ENCODE results near the gene FRMD5.
A peak's percentile ranks its signal among the peaks of the same experiment; 100 is the strongest.

The FRMD5 gene

GRCh38 chr15:43889042-43889441, 306.0 kb downstream of the FRMD5 start:
- TF ChIP-seq, protein P1, sequence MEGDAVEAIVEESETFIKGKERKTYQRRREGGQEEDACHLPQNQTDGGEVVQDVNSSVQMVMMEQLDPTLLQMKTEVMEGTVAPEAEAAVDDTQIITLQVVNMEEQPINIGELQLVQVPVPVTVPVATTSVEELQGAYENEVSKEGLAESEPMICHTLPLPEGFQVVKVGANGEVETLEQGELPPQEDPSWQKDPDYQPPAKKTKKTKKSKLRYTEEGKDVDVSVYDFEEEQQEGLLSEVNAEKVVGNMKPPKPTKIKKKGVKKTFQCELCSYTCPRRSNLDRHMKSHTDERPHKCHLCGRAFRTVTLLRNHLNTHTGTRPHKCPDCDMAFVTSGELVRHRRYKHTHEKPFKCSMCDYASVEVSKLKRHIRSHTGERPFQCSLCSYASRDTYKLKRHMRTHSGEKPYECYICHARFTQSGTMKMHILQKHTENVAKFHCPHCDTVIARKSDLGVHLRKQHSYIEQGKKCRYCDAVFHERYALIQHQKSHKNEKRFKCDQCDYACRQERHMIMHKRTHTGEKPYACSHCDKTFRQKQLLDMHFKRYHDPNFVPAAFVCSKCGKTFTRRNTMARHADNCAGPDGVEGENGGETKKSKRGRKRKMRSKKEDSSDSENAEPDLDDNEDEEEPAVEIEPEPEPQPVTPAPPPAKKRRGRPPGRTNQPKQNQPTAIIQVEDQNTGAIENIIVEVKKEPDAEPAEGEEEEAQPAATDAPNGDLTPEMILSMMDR (IDR thresholded peaks at IDR 0.05; ENCODE audit: low read length, missing control alignments), result no peak
- no peak overlapping the region for H3K4me3 ChIP-seq (replicated peaks; ENCODE audit: low read depth, low read length)
- DNase-seq (ENCODE audit: low read depth), result no peak

DNA sequence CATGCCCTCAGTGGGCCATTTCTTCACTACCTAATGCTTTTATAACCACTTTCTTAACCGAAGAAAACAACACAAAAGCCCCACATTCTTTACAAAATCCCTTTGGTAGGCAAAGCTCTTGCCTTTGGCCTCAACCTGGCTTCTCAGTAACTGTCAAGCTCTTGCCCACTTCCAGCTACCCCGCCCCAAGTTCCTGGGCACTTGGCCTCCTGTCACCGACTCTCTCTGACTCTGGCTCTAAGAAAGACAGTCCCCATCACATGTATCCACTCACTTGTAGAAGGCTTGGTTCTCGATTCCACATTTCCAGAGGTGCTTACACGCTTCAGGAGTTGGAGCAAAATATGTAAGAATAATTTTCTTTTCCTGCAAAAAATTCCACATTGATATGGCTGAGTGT, 307.2 kb downstream of the FRMD5 start:
- no peak for DNase-seq (ENCODE audit: low read depth)
- H3K4me3 ChIP-seq (replicated peaks; ENCODE audit: low read depth, low read length), result no peak overlapping the region
- TF ChIP-seq, protein P1 (IDR thresholded peaks at IDR 0.05; ENCODE audit: low read length, missing control alignments), result no peak

DNA sequence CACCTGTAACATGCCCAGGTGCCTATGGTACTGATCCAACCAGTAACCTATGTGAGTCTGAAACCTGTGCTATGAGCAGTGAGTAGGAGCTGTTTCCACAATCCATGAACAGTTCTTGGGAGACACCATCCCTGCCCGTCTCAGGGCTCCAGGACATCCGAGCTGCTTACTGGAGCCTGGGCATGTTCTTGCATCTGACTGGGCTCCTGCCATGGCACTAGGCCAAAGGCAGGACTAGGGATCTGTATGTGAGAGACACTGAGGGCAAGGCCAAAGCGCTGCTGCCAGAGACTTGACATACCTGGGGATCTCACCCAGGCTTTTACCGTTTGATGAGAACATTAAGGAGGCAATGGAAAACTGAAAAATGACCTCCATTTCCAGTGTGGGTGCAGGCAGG, 308.5 kb downstream of the FRMD5 start:
- TF ChIP-seq, protein P1 (IDR thresholded peaks at IDR 0.05; ENCODE audit: low read length, missing control alignments), result no peak
- no peak for DNase-seq (ENCODE audit: low read depth)
- no peak overlapping the region for H3K4me3 ChIP-seq (replicated peaks; ENCODE audit: low read depth, low read length)

DNA sequence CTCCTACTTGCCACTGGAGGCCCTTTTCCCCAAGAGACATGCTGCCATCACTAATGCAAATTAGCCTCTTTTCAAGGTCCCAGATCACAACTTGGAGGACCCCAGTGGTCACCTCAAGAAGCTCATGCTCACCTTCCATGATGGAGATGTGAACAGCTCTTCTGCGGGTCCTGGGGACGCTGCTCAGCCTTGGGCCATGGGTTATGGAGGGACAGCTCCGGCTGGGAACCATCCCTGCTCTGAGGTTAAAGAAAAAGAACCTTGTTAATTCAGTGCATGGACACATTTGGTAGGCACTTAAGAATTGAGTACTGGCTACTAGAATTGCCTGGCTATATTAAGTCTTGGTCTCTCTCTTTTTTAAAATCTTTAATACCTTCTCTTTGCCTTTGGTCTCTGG, 311.5 kb downstream of the FRMD5 start:
- H3K4me3 ChIP-seq (replicated peaks; ENCODE audit: low read depth, low read length), result no peak overlapping the region
- no peak for DNase-seq (ENCODE audit: low read depth)
- TF ChIP-seq, protein P1 (IDR thresholded peaks at IDR 0.05; ENCODE audit: low read length, missing control alignments), result no peak

- TF ChIP-seq, protein P1 (IDR thresholded peaks at IDR 0.05; ENCODE audit: low read length, missing control alignments), result peak; percentile 59
- no peak overlapping the region for H3K4me3 ChIP-seq (replicated peaks; ENCODE audit: low read depth, low read length)
- DNase-seq (ENCODE audit: low read depth), result no peak
Observed at GRCh38 chr15:43881944-43882343, 313.1 kb downstream of the FRMD5 start.

DNA sequence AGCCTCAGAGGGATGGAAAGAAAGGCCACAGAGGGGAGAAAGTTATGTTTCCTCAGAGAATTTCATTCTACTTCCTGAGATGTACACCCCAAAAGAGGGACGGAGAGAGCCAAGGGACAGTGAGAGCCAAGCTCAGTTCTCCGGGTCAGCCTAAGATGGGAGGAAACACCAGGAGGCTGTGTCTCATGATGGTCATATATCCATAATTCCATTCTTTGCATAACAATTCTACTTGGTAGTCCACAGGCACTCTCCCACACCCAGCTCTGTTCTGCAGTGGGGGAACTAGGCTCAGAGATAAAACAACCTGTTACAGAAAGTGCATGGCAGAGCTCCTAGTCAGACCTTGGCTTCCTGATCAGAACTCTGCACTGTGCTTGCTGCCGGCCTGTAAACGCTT, 313.8 kb downstream of the FRMD5 start:
- TF ChIP-seq, protein P1 (IDR thresholded peaks at IDR 0.05; ENCODE audit: low read length, missing control alignments), result no peak

GRCh38 chr15:43880406-43881194, 314.5 kb downstream of the FRMD5 start:
- peak; percentile 33 for DNase-seq (ENCODE audit: low read depth)
- H3K4me3 ChIP-seq (replicated peaks; ENCODE audit: low read depth, low read length), result no peak overlapping the region
- TF ChIP-seq, protein P1 (IDR thresholded peaks at IDR 0.05; ENCODE audit: low read length, missing control alignments), result no peak

More for the DNA sequence above, 313.8 kb downstream of the FRMD5 start:
- no peak overlapping the region for H3K4me3 ChIP-seq (replicated peaks; ENCODE audit: low read depth, low read length)
- DNase-seq (ENCODE audit: low read depth), result no peak

All from fibroblast of pulmonary artery (primary cell).